ENCODE data around the gene PACRG. TPM values are rescaled to one million over a fixed set of nuclear protein-coding genes. Genes with fewer than 3 reads are reported as not detected.

The PACRG gene
- total and polyA plus RNA-seq, 2 of the 8 experiments (the other 6 are each of a cell fraction or from before 2014, with no cell fraction given): 0.44 to 0.54 TPM

DNA sequence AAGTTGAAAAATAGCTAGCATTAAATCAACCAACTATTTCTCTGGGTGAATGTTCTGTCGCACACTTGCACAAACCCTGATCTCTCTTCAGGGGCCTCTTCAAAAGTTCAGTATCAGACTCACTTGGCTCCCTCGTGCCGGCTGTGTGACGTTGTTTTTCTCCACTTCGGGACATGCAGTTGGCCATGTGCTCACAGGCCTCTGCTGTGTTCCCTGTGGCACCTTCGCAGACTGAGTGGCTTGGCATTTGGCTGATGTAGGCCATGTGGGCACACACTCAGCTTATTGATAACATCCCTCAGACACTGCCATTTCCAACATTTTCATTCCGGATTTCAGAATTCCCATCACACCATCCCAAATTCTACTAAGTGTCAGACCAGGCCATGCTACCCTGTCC lies 49.3 kb downstream of the PACRG start:
- Histone ChIP-seq H3K79me2 (ENCODE audit: control insufficient read depth in 1 of 2, insufficient read depth in 2 of 2, low read length in 2 of 2) (no peaks in the 10 kb centered on the region), H3K4ac (replicated peaks; ENCODE audit: insufficient read length, low read depth, low read length) (no peak overlapping the region), H3K79me1 (ENCODE audit: low read depth, low read length) (no peaks in the 10 kb centered on the region), H3K18ac (ENCODE audit: extremely low read depth, low read length) (no peak overlapping the region), H2BK20ac (ENCODE audit: low read length) (no peak overlapping the region), H3K9ac (replicated peaks in 1 of 4; ENCODE audit: extremely low read depth in 1 of 4, low read depth in 3 of 4, low read length in 3 of 4) (no peak overlapping the region), H3K36me3 (ENCODE audit: control insufficient read depth in 2 of 4, insufficient read depth in 4 of 4, low read length in 3 of 4) (no peaks in the 10 kb centered on the region), H3K23ac (ENCODE audit: insufficient read length) (no peak overlapping the region), H3K9me3 (ENCODE audit: insufficient read depth in 2 of 2, low read depth in 1 of 2, low read length in 1 of 2) (peaks cover 0 to 3% of the 10 kb centered on the region in 2 experiments; a peak in 2 of 4 replicates), H4K8ac (ENCODE audit: extremely low read depth, insufficient read depth, low read length) (no peak overlapping the region), H3K14ac (ENCODE audit: insufficient read length) (no peak overlapping the region), H2AK5ac (ENCODE audit: low read depth, low read length) (no peak overlapping the region), H2BK120ac (replicated peaks; ENCODE audit: low read depth, low read length) (no peak overlapping the region), H3K56ac (replicated peaks; ENCODE audit: insufficient read length, low read depth, low read length) (no peak overlapping the region), H4K20me1 (replicated peaks in 1 of 2; ENCODE audit: control insufficient read depth in 1 of 2, insufficient read depth in 2 of 2, low read length in 2 of 2) (no peaks in the 10 kb centered on the region), H2BK15ac (ENCODE audit: low read length) (no peak overlapping the region), H2BK5ac (ENCODE audit: low read depth, low read length) (no peak overlapping the region), H3K27ac (ENCODE audit: low read depth, low read length) (no peak overlapping the region), H3K4me2 (ENCODE audit: insufficient read depth in 1 of 2, low read depth in 2 of 2, low read length in 2 of 2) (no peak overlapping the region), H4K91ac (replicated peaks; ENCODE audit: insufficient read length, low read length) (no peak overlapping the region), H3K27me3 (replicated peaks in 1 of 4; ENCODE audit: control insufficient read depth in 3 of 4, extremely low read depth in 1 of 4, insufficient read depth in 3 of 4, low read length in 3 of 4) (peaks cover 0 to 1% (median 0%) of the 10 kb centered on the region in 4 experiments; a peak in 1 of 7 replicates), H3K4me1 (replicated peaks in 1 of 4; ENCODE audit: control insufficient read depth in 3 of 4, insufficient read depth in 4 of 4, low read length in 3 of 4) (no peaks in the 10 kb centered on the region), H2AFZ (ENCODE audit: low read length) (no peak overlapping the region), H4K5ac (ENCODE audit: insufficient read length, low read depth, low read length) (no peak overlapping the region), H3K23me2 (ENCODE audit: low read depth, low read length) (no peaks in the 10 kb centered on the region), H3K4me3 (ENCODE audit: extremely low read depth in 1 of 4, insufficient read depth in 2 of 4, low read depth in 3 of 4, low read length in 4 of 4) (no peak overlapping the region), H2BK12ac (ENCODE audit: low read depth, low read length) (no peak overlapping the region)
- no peak for DNase-seq (ENCODE audit: low read depth in 1 of 2, low spot score in 2 of 2)
- ChIA-PET CTCF (ENCODE audit: partially characterized antibody) (interaction anchor here (2.1 kb wide), 1 partner anchor 26 kb away, joined by 5 read pairs; no protein-coding TSS in a partner anchor), POLR2A (ENCODE audit: partially characterized antibody) (no interaction called here)
- no peak for FAIRE-seq
- WGBS, 2 experiments (ENCODE audit: extremely low coverage in 1 of 2, insufficient coverage in 1 of 2, insufficient read length in 1 of 2, insufficient replicate concordance in 2 of 2, low coverage in 1 of 2, low lambda C conversion rate in 2 of 2, missing lambda C conversion rate in 1 of 2): 89% methylated on average over 7 of the region's 7 CpGs; no CpG with 5 or more reads in 1 of the 2 experiments
- TF ChIP-seq HDAC6 (IDR thresholded peaks at IDR 0.05; ENCODE audit: low read depth, low read length) (no peak), POU5F1 (IDR thresholded peaks at IDR 0.05; ENCODE audit: low read depth, low read length) (no peak), KDM4A (IDR thresholded peaks at IDR 0.05; ENCODE audit: low read depth, low read length, severe bottlenecking) (no peak), BCL11A (IDR thresholded peaks at IDR 0.05; ENCODE audit: low read depth in 2 of 2, low read length in 2 of 2) (no peak), JUND (IDR thresholded peaks at IDR 0.05; ENCODE audit: low read length) (no peak), EP300 (IDR thresholded peaks at IDR 0.05; ENCODE audit: borderline replicate concordance in 1 of 2, low read depth in 2 of 2, low read length in 2 of 2) (no peak), PHF8 (conservative IDR thresholded peaks at IDR 0.05; ENCODE audit: low read depth, low read length) (no peak), ZNF274 (IDR thresholded peaks at IDR 0.05; ENCODE audit: borderline replicate concordance, extremely low read depth, low read length) (no peak), TCF12 (IDR thresholded peaks at IDR 0.05; ENCODE audit: low read depth, low read length) (no peak), GTF2F1 (IDR thresholded peaks at IDR 0.05; ENCODE audit: borderline replicate concordance, low read depth, low read length) (no peak)
- TF ChIP-seq, protein P1, sequence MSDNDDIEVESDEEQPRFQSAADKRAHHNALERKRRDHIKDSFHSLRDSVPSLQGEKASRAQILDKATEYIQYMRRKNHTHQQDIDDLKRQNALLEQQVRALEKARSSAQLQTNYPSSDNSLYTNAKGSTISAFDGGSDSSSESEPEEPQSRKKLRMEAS (IDR thresholded peaks at IDR 0.05): no peak
- TF ChIP-seq, protein P2, sequence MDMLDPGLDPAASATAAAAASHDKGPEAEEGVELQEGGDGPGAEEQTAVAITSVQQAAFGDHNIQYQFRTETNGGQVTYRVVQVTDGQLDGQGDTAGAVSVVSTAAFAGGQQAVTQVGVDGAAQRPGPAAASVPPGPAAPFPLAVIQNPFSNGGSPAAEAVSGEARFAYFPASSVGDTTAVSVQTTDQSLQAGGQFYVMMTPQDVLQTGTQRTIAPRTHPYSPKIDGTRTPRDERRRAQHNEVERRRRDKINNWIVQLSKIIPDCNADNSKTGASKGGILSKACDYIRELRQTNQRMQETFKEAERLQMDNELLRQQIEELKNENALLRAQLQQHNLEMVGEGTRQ (IDR thresholded peaks at IDR 0.05; ENCODE audit: low read length): no peak
